GM12878 (cell line): ENCODE data around the gene BMP7. TPM values are rescaled to one million over a fixed set of nuclear protein-coding genes. Genes with fewer than 3 reads are reported as not detected.

Source experiments
- ATAC-seq: fragments of 200-7000 bp; cut with Tn5 transposase; 3 replicates; pipeline ENCODE4 v1.9.1; 2020; ENCODE audit warnings: mild to moderate bottlenecking, moderate library complexity
- BruUV-seq: library from RNA; stranded (reverse); fragments of 400-500 nt; replicated peaks from 2 replicates; lab custom pipeline; 2021; lab: Mats Ljungman, UMichigan
- CTCF ChIA-PET: fragments of 300-600 bp; sonication (Branson Sonifier 250); formaldehyde crosslinking; extraction: SDS; loops from one replicate; lab custom pipeline; 2021; ENCODE audit warnings: inconsistent platforms; lab: Yijun Ruan, JAX
- POLR2A ChIA-PET: fragments of 350-600 bp; formaldehyde crosslinking; extraction: SDS; loops from one replicate; lab custom pipeline; 2021; ENCODE audit warnings: inconsistent platforms; lab: Charles Lee
- RAD21 ChIA-PET: fragments of 300-600 bp; sonication (Branson Sonifier 250); formaldehyde crosslinking; loops from one replicate; lab custom pipeline; 2023; ENCODE audit warnings: antibody characterized with exemption; ENCODE audit not compliant: unreplicated experiment; lab: Charles Lee
- SMC1A ChIA-PET: fragments of 300-600 bp; sonication (Branson Sonifier 250); formaldehyde crosslinking; loops from one replicate; lab custom pipeline; 2023; ENCODE audit not compliant: unreplicated experiment, uncharacterized antibody; lab: Charles Lee
- DNase-seq: peaks from one replicate; pipeline ENCODE4 v3.0.0-alpha.2; 2011; ENCODE audit warnings: low read depth, low spot score
- FAIRE-seq: peaks from 3 replicates; lab custom pipeline; 2011; peaks lifted over from hg19 to GRCh38; lab: Jason Lieb, UNC
- H2AFZ ChIP-seq: 2 replicates; pipeline ENCODE4 v1.6.0; 2011; ENCODE audit warnings: low read depth, low read length, control low read depth; ENCODE audit not compliant: control insufficient read depth
- H3K27ac ChIP-seq: 2 replicates; pipeline ENCODE4 v1.5.1; 2011; ENCODE audit warnings: control low read depth; ENCODE audit not compliant: control insufficient read depth, insufficient read depth
- H3K27me3 ChIP-seq, 2 experiments: replicated peaks in 1 of 2; 2 replicates each; pipeline versions ENCODE4 v1.6.0 to v1.6.1; 2011; ENCODE audit warnings: low read length in 1 of 2; ENCODE audit not compliant: control insufficient read depth in 2 of 2, insufficient read depth in 2 of 2
- H3K36me3 ChIP-seq, 2 experiments: 2 replicates each; pipeline ENCODE4 v1.5.1; 2011; ENCODE audit warnings: low read length in 1 of 2; ENCODE audit not compliant: control insufficient read depth in 2 of 2, insufficient read depth in 2 of 2
- H3K4me1 ChIP-seq: 2 replicates; pipeline ENCODE4 v1.6.1; 2011; ENCODE audit warnings: mild to moderate bottlenecking, low read length, moderate library complexity, mixed read lengths; ENCODE audit not compliant: control insufficient read depth, insufficient read depth
- H3K4me2 ChIP-seq: 2 replicates; pipeline ENCODE4 v1.6.0; 2011; ENCODE audit warnings: control low read depth; ENCODE audit not compliant: control insufficient read depth, insufficient read depth
- H3K4me3 ChIP-seq: fragments of 200-600 bp; sonication (generic); 2 replicates; pipeline ENCODE4 v1.5.1; 2016
- H3K79me2 ChIP-seq: 2 replicates; pipeline ENCODE4 v1.6.0; 2011; ENCODE audit warnings: low read length; ENCODE audit not compliant: control insufficient read depth, insufficient read depth
- H3K9ac ChIP-seq: 2 replicates; pipeline ENCODE4 v1.8.0; 2011; ENCODE audit warnings: low read length, control low read depth, mixed read lengths; ENCODE audit not compliant: control insufficient read depth, insufficient read depth
- H3K9me3 ChIP-seq: replicated peaks from 3 replicates; pipeline ENCODE4 v1.5.1; 2011; ENCODE audit warnings: mild to moderate bottlenecking, low read length; ENCODE audit not compliant: control insufficient read depth, insufficient read depth
- H4K20me1 ChIP-seq: 2 replicates; pipeline ENCODE4 v1.6.0; 2011; ENCODE audit not compliant: control insufficient read depth, insufficient read depth
- BACH1 ChIP-seq: fragments of 450-650 bp; IDR thresholded peaks from 2 replicates; pipeline ENCODE4 v1.6.1; 2017; ENCODE audit warnings: mild to moderate bottlenecking, borderline replicate concordance
- CBX5 ChIP-seq: sonication (generic); IDR thresholded peaks from 2 replicates; pipeline ENCODE4 v1.6.1; 2016; ENCODE audit warnings: low read depth, moderate library complexity, mild to moderate bottlenecking, inconsistent platforms
- FOXM1 ChIP-seq: IDR thresholded peaks from 2 replicates; pipeline ENCODE4 v1.6.1; 2012; ENCODE audit warnings: low read depth, mild to moderate bottlenecking, inconsistent platforms, low read length, moderate library complexity
- HDAC6 ChIP-seq: fragments of 200-600 bp; sonication (generic); IDR thresholded peaks from one replicate; pipeline ENCODE4 v1.8.0; 2017; ENCODE audit warnings: antibody characterized with exemption; ENCODE audit not compliant: unreplicated experiment
- POLR2A ChIP-seq: IDR thresholded peaks from 2 replicates; pipeline ENCODE4 v1.6.1; 2011; ENCODE audit warnings: low read depth, mild to moderate bottlenecking, low read length
- RB1 ChIP-seq: fragments of 450-650 bp; formaldehyde crosslinking; IDR thresholded peaks from 2 replicates; pipeline ENCODE4 v1.6.1; 2017; ENCODE audit warnings: mild to moderate bottlenecking, borderline replicate concordance
- TCF3 ChIP-seq: IDR thresholded peaks from 2 replicates; pipeline ENCODE4 v1.6.1; 2012; ENCODE audit warnings: low read depth, mild to moderate bottlenecking, low read length, borderline replicate concordance; ENCODE audit not compliant: insufficient read depth
- TCF7 ChIP-seq: IDR thresholded peaks from 2 replicates; pipeline ENCODE4 v1.6.1; 2014; ENCODE audit warnings: antibody characterized with exemption, borderline replicate concordance
- ZNF592 ChIP-seq: fragments of 450-650 bp; IDR thresholded peaks from 2 replicates; pipeline ENCODE4 v1.6.1; 2017; ENCODE audit warnings: mild to moderate bottlenecking, moderate library complexity
- WGBS: methylation state at CpG from one replicate; pipeline ENCODE4 v1.1.6; 2016; ENCODE audit warnings: low lambda C conversion rate; ENCODE audit not compliant: insufficient replicate concordance, insufficient coverage; ENCODE audit errors: missing lambda C conversion rate; 5-methylcytosine and 5-hydroxymethylcytosine counted together
- in situ Hi-C: fragments of 300-500 bp; cut with MboI; formaldehyde crosslinking; loops from 9 replicates; pipeline ENCODE4 v1.14.3; 2018; ENCODE audit warnings: mixed read lengths
- intact Hi-C: fragments of 100-400 bp; cut with micrococcal nuclease; formaldehyde crosslinking; loops from one replicate; pipeline ENCODE4 v1.14.2; 2022; ENCODE audit not compliant: unreplicated experiment
- polyA plus RNA-seq, 11 experiments: library from polyadenylated mRNA; depleted of rRNA in 4 of 11; unstranded in 6 of 11; stranded (reverse) in 5 of 11; fragments of >200 nt; fragmentation: Nextera tagmentation in 4 of 11; fragmentation: Illumina TruSeq in 1 of 11; extraction: Ambion mirVana in 4 of 11; extraction: Trizol in 1 of 11; gene quantifications; 1 replicate in 1 of 11; 2 replicates in 10 of 11; pipeline versions ENCODE4 v1.2.1 to v1.2.3, GENCODE V29; 2011 to 2016; ENCODE audit warnings: inconsistent platforms in 2 of 11, missing spikeins in 2 of 11, low read depth in 1 of 11
- total RNA-seq, 4 experiments: library from RNA; depleted of rRNA in 3 of 4; stranded (reverse); fragments of >200 nt in 3 of 4; fragmentation: Illumina TruSeq in 1 of 4; extraction: Trizol in 1 of 4; gene quantifications; 2 replicates each; pipeline versions ENCODE4 v1.2.1 to v1.2.3, GENCODE V29; 2013 to 2021

BMP7 gene
- total and polyA plus RNA-seq, 10 of the 15 experiments (the other 5 are each of a cell fraction or from before 2014, with no cell fraction given), result 0.18 to 0.51 (median 0.28) TPM; not detected in 7

GRCh38 chr20:57282670-57283361 is 16.4 kb upstream of the BMP7 start:
- in situ Hi-C loops, result no loop called here
- BruUV-seq, result no TSS peak
- H3K4me3 ChIP-seq, result no peak overlapping the region

More at GRCh38 chr20:57282670-57283361, 16.4 kb upstream of the BMP7 start:
- Histone ChIP-seq H4K20me1 (no peaks in the 10 kb centered on the region; the same call in 1 of the 2 replicates), H3K4me1 (no peaks in the 10 kb centered on the region), H3K27ac (no peak overlapping the region), H3K9ac (no peak overlapping the region), H3K9me3 (no peaks in the 10 kb centered on the region), H3K79me2 (no peaks in the 10 kb centered on the region), H3K36me3 (no peaks in the 10 kb centered on the region), H3K27me3 (peaks cover 8 to 14% of the 10 kb centered on the region in 2 experiments; a peak in 3 of 4 replicates), H2AFZ (no peak overlapping the region), H3K4me2 (no peak overlapping the region)
- DNase-seq (no peak), ATAC-seq (no peak), FAIRE-seq (no peak)
- ChIA-PET POLR2A (no interaction called here), SMC1A (no interaction called here), CTCF (interaction anchor here (1.6 kb wide), 1 partner anchor 64 kb away, joined by 4 read pairs; no protein-coding TSS in a partner anchor), RAD21 (no interaction called here)
- TF ChIP-seq CBX5, result no peak
- no peak for TF ChIP-seq FOXM1
- no peak for TF ChIP-seq ZNF592
- no peak for TF ChIP-seq HDAC6
- no peak for TF ChIP-seq BACH1
- TF ChIP-seq POLR2A, result no peak
- TF ChIP-seq TCF7, result no peak
- TF ChIP-seq RB1, result no peak
- TF ChIP-seq TCF3, result no peak
- intact Hi-C loops, result no loop called here
- WGBS, result 33% methylated on average over 18 of the region's 18 CpGs
